OCI-LY1 (cell line): Measurements from ENCODE around the gene KLHDC8A.
A peak's percentile ranks its signal among the peaks of the same experiment; 100 is the strongest.

ENCODE experiments used
- H2AFZ ChIP-seq: fragments of 200-600 bp; sonication (generic), shearing (Covaris generic); 2 replicates; pipeline ENCODE4 v1.6.0; 2014; ENCODE audit warnings: antibody characterized with exemption, mild to moderate bottlenecking, low read length
- H3F3A ChIP-seq: fragments of 200-600 bp; sonication (generic), shearing (Covaris generic); 2 replicates; pipeline ENCODE4 v1.6.0; 2014; ENCODE audit warnings: mild to moderate bottlenecking, antibody characterized with exemption, low read length, moderate library complexity; ENCODE audit not compliant: insufficient read depth
- H3K27ac ChIP-seq: fragments of 200-600 bp; sonication (generic); 2 replicates; pipeline ENCODE4 v1.5.1; 2014; ENCODE audit warnings: low read length, mixed run types, mild to moderate bottlenecking, low read depth; ENCODE audit not compliant: poor library complexity, severe bottlenecking
- H3K27me3 ChIP-seq: fragments of 200-600 bp; sonication (generic); 2 replicates; pipeline ENCODE4 v1.6.0; 2014; ENCODE audit warnings: antibody characterized with exemption, mild to moderate bottlenecking, low read length, moderate library complexity; ENCODE audit not compliant: insufficient read depth
- H3K36me3 ChIP-seq: fragments of 200-600 bp; sonication (generic); 2 replicates; pipeline ENCODE4 v1.6.1; 2014; ENCODE audit warnings: mild to moderate bottlenecking, antibody characterized with exemption, low read length, moderate library complexity, mixed read lengths; ENCODE audit not compliant: insufficient read depth
- H3K4me1 ChIP-seq: fragments of 200-600 bp; sonication (generic); 2 replicates; pipeline ENCODE4 v1.5.1; 2014; ENCODE audit warnings: mild to moderate bottlenecking, low read length, moderate library complexity; ENCODE audit not compliant: insufficient read depth, severe bottlenecking
- H3K4me2 ChIP-seq: fragments of 200-600 bp; sonication (generic), shearing (Covaris generic); 2 replicates; pipeline ENCODE4 v1.6.1; 2014; ENCODE audit warnings: low read length
- H3K4me3 ChIP-seq: fragments of 200-600 bp; sonication (generic); 2 replicates; pipeline ENCODE4 v1.5.1; 2014; ENCODE audit warnings: low read length, low read depth, mild to moderate bottlenecking, mixed read lengths; ENCODE audit not compliant: poor library complexity, severe bottlenecking
- H3K79me2 ChIP-seq: fragments of 200-600 bp; shearing (Covaris generic); 2 replicates; pipeline ENCODE4 v1.6.1; 2016; ENCODE audit warnings: mixed run types, low read length, mixed read lengths; ENCODE audit not compliant: insufficient read depth
- H3K9ac ChIP-seq: fragments of 200-600 bp; sonication (generic), shearing (Covaris generic); 2 replicates; pipeline ENCODE4 v1.6.1; 2014; ENCODE audit warnings: mild to moderate bottlenecking, low read length, mixed read lengths
- H3K9me2 ChIP-seq: fragments of 200-600 bp; sonication (generic), shearing (Covaris generic); 2 replicates; pipeline ENCODE4 v1.6.1; 2014; ENCODE audit warnings: low read depth, mild to moderate bottlenecking, low read length, mixed read lengths
- H3K9me3 ChIP-seq: fragments of 200-600 bp; shearing (Covaris generic); 2 replicates; pipeline ENCODE4 v1.6.1; 2014; ENCODE audit warnings: low read length, mixed read lengths
- H4K20me1 ChIP-seq: fragments of 200-600 bp; sonication (generic), shearing (Covaris generic); 2 replicates; pipeline ENCODE4 v1.6.0; 2016; ENCODE audit warnings: mild to moderate bottlenecking, low read length; ENCODE audit not compliant: insufficient read depth
- EZH2 ChIP-seq: fragments of 200-600 bp; sonication (generic), shearing (Covaris generic); IDR thresholded peaks from 2 replicates; pipeline ENCODE4 v1.8.0; 2017; ENCODE audit warnings: borderline replicate concordance, mixed run types, mild to moderate bottlenecking, antibody characterized with exemption, low read length, moderate library complexity, mixed read lengths
- TF ChIP-seq, protein P1 (sequence below): fragments of 200-600 bp; sonication (generic), shearing (Covaris generic); IDR thresholded peaks from 2 replicates; pipeline ENCODE4 v1.5.1; 2017; ENCODE audit warnings: mild to moderate bottlenecking, antibody characterized with exemption, low read length, moderate library complexity, mixed read lengths

The KLHDC8A gene

DNA sequence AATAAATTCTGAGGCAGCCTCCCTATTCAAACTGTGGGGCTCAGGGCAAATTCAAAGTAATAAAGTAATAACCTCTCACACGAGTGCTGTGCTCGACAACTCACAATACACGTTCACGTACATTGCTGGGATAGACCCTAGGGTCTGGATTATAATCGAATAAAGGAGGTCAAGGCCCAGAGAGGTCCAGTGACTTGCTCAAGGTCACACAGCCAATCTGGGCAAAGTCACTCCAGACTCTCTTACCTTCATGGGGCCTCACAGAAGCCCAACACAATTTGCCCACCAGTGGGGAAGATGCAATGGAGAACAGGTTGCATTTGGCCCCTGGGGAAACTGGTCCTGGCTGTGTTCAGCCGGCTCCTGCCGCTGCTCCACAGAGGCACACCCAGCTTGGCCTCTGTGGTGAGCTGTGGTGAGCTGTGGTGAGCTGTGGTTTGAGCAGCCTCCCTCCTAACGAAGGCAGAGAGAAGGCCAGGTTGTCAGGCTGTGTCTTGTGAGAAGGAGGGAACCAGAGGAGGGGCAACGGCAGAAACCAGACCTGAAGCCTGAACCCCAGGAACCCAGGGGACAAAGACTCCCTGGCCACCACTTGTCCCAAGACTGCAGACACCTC, 70.3 kb downstream of the KLHDC8A start:
- Histone ChIP-seq H3K27ac (peak overlapping the region; percentile 100), H3K79me2 (no peaks in the 10 kb centered on the region), H3K4me3 (peak overlapping the region; percentile 62), H3K4me1 (peaks cover 75% of the 10 kb centered on the region), H2AFZ (no peak overlapping the region), H3K9me2 (no peaks in the 10 kb centered on the region), H3K4me2 (peak overlapping the region; percentile 88), H3K27me3 (no peaks in the 10 kb centered on the region), H3K9me3 (no peaks in the 10 kb centered on the region), H3K36me3 (no peaks in the 10 kb centered on the region), H3K9ac (peak overlapping the region; percentile 92), H3F3A (peaks cover 10% of the 10 kb centered on the region), H4K20me1 (no peaks in the 10 kb centered on the region)
- TF ChIP-seq, protein P1, sequence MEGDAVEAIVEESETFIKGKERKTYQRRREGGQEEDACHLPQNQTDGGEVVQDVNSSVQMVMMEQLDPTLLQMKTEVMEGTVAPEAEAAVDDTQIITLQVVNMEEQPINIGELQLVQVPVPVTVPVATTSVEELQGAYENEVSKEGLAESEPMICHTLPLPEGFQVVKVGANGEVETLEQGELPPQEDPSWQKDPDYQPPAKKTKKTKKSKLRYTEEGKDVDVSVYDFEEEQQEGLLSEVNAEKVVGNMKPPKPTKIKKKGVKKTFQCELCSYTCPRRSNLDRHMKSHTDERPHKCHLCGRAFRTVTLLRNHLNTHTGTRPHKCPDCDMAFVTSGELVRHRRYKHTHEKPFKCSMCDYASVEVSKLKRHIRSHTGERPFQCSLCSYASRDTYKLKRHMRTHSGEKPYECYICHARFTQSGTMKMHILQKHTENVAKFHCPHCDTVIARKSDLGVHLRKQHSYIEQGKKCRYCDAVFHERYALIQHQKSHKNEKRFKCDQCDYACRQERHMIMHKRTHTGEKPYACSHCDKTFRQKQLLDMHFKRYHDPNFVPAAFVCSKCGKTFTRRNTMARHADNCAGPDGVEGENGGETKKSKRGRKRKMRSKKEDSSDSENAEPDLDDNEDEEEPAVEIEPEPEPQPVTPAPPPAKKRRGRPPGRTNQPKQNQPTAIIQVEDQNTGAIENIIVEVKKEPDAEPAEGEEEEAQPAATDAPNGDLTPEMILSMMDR = no peak
- no peak for TF ChIP-seq EZH2
